ENCODE measurements around the gene GPR55. TPM values are rescaled to one million over a fixed set of nuclear protein-coding genes. Genes with fewer than 3 reads are reported as not detected.

GPR55 gene
- total RNA-seq, 1 donor from 2014 or later = not detected

DNA sequence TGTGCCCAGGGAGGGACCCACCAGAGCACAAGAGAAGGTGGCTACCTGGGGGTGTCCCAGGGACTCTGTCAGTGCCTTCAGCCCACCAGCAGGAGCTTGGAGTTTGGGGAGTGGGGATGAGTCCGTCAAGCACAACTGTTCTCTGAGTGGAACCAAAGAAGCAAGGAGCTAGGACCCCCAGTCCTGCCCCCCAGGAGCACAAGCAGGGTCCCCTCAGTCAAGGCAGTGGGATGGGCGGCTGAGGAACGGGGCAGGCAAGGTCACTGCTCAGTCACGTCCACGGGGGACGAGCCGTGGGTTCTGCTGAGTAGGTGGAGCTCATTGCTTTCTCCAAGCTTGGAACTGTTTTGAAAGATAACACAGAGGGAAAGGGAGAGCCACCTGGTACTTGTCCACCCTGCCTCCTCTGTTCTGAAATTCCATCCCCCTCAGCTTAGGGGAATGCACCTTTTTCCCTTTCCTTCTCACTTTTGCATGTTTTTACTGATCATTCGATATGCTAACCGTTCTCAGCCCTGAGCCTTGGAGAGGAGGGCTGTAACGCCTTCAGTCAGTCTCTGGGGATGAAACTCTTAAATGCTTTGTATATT lies 46.3 kb downstream of the GPR55 start:
- no peaks in the 10 kb centered on the region for H3K4me1 Mint-ChIP-seq (ENCODE audit: low read depth, unreplicated experiment)
- no peak overlapping the region for H3K27ac ChIP-seq (ENCODE audit: low read depth, low read length)
- DNase-seq (ENCODE audit: low read depth) (no peak), FAIRE-seq (no peak)
- peaks cover 38% of the 10 kb centered on the region for H3K36me3 Mint-ChIP-seq (ENCODE audit: low read depth, unreplicated experiment)
- H3K27ac Mint-ChIP-seq (ENCODE audit: unreplicated experiment) = no peak overlapping the region
- H3K27me3 ChIP-seq (ENCODE audit: insufficient read depth, low read length) = no peaks in the 10 kb centered on the region
- no peak for TF ChIP-seq EZH2 (IDR thresholded peaks at IDR 0.05; ENCODE audit: insufficient read depth, low read length)
- no peak for TF ChIP-seq CTCF (IDR thresholded peaks at IDR 0.05; ENCODE audit: insufficient read depth, low read depth, low read length)
- H3K9me3 Mint-ChIP-seq (ENCODE audit: unreplicated experiment) = no peaks in the 10 kb centered on the region
- H3K36me3 ChIP-seq (ENCODE audit: insufficient read depth, low read length) = no peaks in the 10 kb centered on the region
- H3K4me2 ChIP-seq (ENCODE audit: low read length) = no peak overlapping the region
- H3K27me3 Mint-ChIP-seq (ENCODE audit: low read depth, unreplicated experiment) = no peaks in the 10 kb centered on the region
- H2AFZ ChIP-seq (ENCODE audit: low read depth, low read length) = no peak overlapping the region
- H3K79me2 ChIP-seq (ENCODE audit: insufficient read depth, low read length) = no peaks in the 10 kb centered on the region
- H3K9ac ChIP-seq (ENCODE audit: low read length) = no peak overlapping the region
- H3K4me3 Mint-ChIP-seq (ENCODE audit: unreplicated experiment) = no peak overlapping the region
- H3K4me3 ChIP-seq (ENCODE audit: insufficient read depth, low read depth, low read length) = no peak overlapping the region
- peaks cover 8% of the 10 kb centered on the region for H4K20me1 ChIP-seq (ENCODE audit: insufficient read depth, low read length)
- no peaks in the 10 kb centered on the region for H3K9me3 ChIP-seq (ENCODE audit: insufficient read depth, low read depth, low read length)
- H3K4me1 ChIP-seq (ENCODE audit: insufficient read depth, low read length) = peaks cover 5% of the 10 kb centered on the region

DNA sequence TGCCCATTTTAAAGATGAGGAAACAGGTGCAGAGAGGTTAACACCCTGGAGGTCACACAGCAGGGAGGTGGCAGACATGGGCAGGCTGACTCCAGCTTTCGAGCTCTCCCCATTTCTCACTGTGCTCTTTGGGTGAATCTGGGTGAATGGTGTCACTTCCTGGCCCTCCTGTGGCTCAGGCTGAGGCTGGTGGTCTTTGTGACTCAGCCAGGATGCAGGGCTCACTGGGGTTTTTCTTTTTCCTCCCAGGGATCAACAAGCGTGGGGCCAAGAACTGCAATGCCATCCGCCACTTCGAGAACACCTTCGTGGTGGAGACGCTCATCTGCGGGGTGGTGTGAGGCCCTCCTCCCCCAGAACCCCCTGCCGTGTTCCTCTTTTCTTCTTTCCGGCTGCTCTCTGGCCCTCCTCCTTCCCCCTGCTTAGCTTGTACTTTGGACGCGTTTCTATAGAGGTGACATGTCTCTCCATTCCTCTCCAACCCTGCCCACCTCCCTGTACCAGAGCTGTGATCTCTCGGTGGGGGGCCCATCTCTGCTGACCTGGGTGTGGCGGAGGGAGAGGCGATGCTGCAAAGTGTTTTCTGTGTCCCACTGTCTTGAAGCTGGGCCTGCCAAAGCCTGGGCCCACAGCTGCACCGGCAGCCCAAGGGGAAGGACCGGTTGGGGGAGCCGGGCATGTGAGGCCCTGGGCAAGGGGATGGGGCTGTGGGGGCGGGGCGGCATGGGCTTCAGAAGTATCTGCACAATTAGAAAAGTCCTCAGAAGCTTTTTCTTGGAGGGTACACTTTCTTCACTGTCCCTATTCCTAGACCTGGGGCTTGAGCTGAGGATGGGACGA lies 47.1 kb downstream of the GPR55 start:
- Mint-ChIP-seq H3K4me1 (ENCODE audit: low read depth, unreplicated experiment) (no peaks in the 10 kb centered on the region), H3K4me3 (ENCODE audit: unreplicated experiment) (no peak overlapping the region), H3K27ac (ENCODE audit: unreplicated experiment) (no peak overlapping the region), H3K36me3 (ENCODE audit: low read depth, unreplicated experiment) (peaks cover 38% of the 10 kb centered on the region), H3K27me3 (ENCODE audit: low read depth, unreplicated experiment) (no peaks in the 10 kb centered on the region), H3K9me3 (ENCODE audit: unreplicated experiment) (no peaks in the 10 kb centered on the region)
- Histone ChIP-seq H3K36me3 (ENCODE audit: insufficient read depth, low read length) (no peaks in the 10 kb centered on the region), H4K20me1 (ENCODE audit: insufficient read depth, low read length) (peaks cover 10% of the 10 kb centered on the region), H3K9me3 (ENCODE audit: insufficient read depth, low read depth, low read length) (no peaks in the 10 kb centered on the region), H3K27me3 (ENCODE audit: insufficient read depth, low read length) (no peaks in the 10 kb centered on the region), H3K9ac (ENCODE audit: low read length) (no peak overlapping the region), H3K27ac (ENCODE audit: low read depth, low read length) (no peak overlapping the region), H3K4me2 (ENCODE audit: low read length) (no peak overlapping the region), H2AFZ (ENCODE audit: low read depth, low read length) (no peak overlapping the region), H3K4me1 (ENCODE audit: insufficient read depth, low read length) (peaks cover 5% of the 10 kb centered on the region), H3K79me2 (ENCODE audit: insufficient read depth, low read length) (no peaks in the 10 kb centered on the region), H3K4me3 (ENCODE audit: insufficient read depth, low read depth, low read length) (no peak overlapping the region)
- TF ChIP-seq CTCF (IDR thresholded peaks at IDR 0.05; ENCODE audit: insufficient read depth, low read depth, low read length) = no peak
- no peak for TF ChIP-seq EZH2 (IDR thresholded peaks at IDR 0.05; ENCODE audit: insufficient read depth, low read length)
- FAIRE-seq (no peak), DNase-seq (ENCODE audit: low read depth) (no peak)

All from astrocyte (in vitro differentiated cells and primary cell).